IMR-90 (cell line): ENCODE measurements around the gene EMID1. TPM values are rescaled to one million over a fixed set of nuclear protein-coding genes. Genes with fewer than 3 reads are reported as not detected.

Experiments used
- ATAC-seq: fragments of 200-7000 bp; cut with Tn5 transposase; 2 replicates; pipeline ENCODE4 v1.9.1; 2020; ENCODE audit warnings: low read depth, mild to moderate bottlenecking, moderate library complexity
- BruUV-seq: library from RNA; stranded (reverse); fragments of 400-500 nt; replicated peaks from 2 replicates; lab custom pipeline; 2021; lab: Mats Ljungman, UMichigan
- CTCF ChIA-PET: fragments of 300-600 bp; formaldehyde crosslinking; extraction: SDS; loops from one replicate; lab custom pipeline; 2021; ENCODE audit warnings: antibody characterized with exemption; lab: Yijun Ruan, JAX
- POLR2A ChIA-PET: fragments of 300-600 bp; sonication (Branson Sonifier 250); formaldehyde crosslinking; loops from one replicate; lab custom pipeline; 2022; ENCODE audit warnings: antibody characterized with exemption; ENCODE audit not compliant: unreplicated experiment; lab: Charles Lee
- DNase-seq: peaks from one replicate; pipeline ENCODE4 v3.0.0; 2013
- H2AFZ ChIP-seq: replicated peaks from 2 replicates; pipeline ENCODE3; 2013; ENCODE audit warnings: low read length, mild to moderate bottlenecking; ENCODE audit not compliant: poor library complexity
- H2AK5ac ChIP-seq: 2 replicates; pipeline ENCODE4 v1.6.1; 2013; ENCODE audit warnings: low read depth, low read length, inconsistent platforms
- H2AK9ac ChIP-seq: replicated peaks from 2 replicates; pipeline ENCODE3; 2013; ENCODE audit warnings: mild to moderate bottlenecking, low read depth, low read length, moderate library complexity; ENCODE audit not compliant: poor library complexity
- H2BK120ac ChIP-seq: 2 replicates; pipeline ENCODE4 v1.6.1; 2013; ENCODE audit warnings: low read depth, low read length, inconsistent platforms
- H2BK15ac ChIP-seq: 3 replicates; pipeline ENCODE4 v1.6.1; 2013; ENCODE audit warnings: low read depth, low read length, inconsistent platforms
- H2BK20ac ChIP-seq: 2 replicates; pipeline ENCODE4 v1.6.1; 2013; ENCODE audit warnings: low read depth, mild to moderate bottlenecking, inconsistent platforms, low read length, moderate library complexity
- H2BK5ac ChIP-seq: 2 replicates; pipeline ENCODE4 v1.6.1; 2013; ENCODE audit warnings: mild to moderate bottlenecking, low read depth, low read length, inconsistent platforms; ENCODE audit not compliant: poor library complexity, severe bottlenecking
- H3K14ac ChIP-seq: replicated peaks from 2 replicates; pipeline ENCODE4 v1.6.1; 2013; ENCODE audit warnings: low read depth, low read length, inconsistent platforms
- H3K18ac ChIP-seq: 2 replicates; pipeline ENCODE4 v1.6.1; 2013; ENCODE audit warnings: low read depth, low read length, control low read depth
- H3K23ac ChIP-seq: 2 replicates; pipeline ENCODE4 v1.6.1; 2013; ENCODE audit warnings: low read depth, low read length, inconsistent platforms
- H3K27ac ChIP-seq: 2 replicates; pipeline ENCODE4 v1.5.1; 2013; ENCODE audit warnings: mild to moderate bottlenecking, control low read depth, low read length; ENCODE audit not compliant: insufficient read depth
- H3K27me3 ChIP-seq: 2 replicates; pipeline ENCODE4 v1.6.1; 2013; ENCODE audit warnings: low read length; ENCODE audit not compliant: control insufficient read depth, insufficient read depth
- H3K36me3 ChIP-seq: 2 replicates; pipeline ENCODE4 v1.6.1; 2013; ENCODE audit warnings: low read length, mixed read lengths; ENCODE audit not compliant: control insufficient read depth, insufficient read depth
- H3K4ac ChIP-seq: 2 replicates; pipeline ENCODE4 v1.6.1; 2013; ENCODE audit warnings: low read depth, low read length, inconsistent platforms
- H3K4me1 ChIP-seq: 2 replicates; pipeline ENCODE4 v1.6.1; 2013; ENCODE audit warnings: low read length, mixed read lengths; ENCODE audit not compliant: control insufficient read depth, insufficient read depth
- H3K4me2 ChIP-seq: 2 replicates; pipeline ENCODE4 v1.6.1; 2013; ENCODE audit warnings: low read depth, mild to moderate bottlenecking, control low read depth, low read length, moderate library complexity
- H3K4me3 ChIP-seq: 2 replicates; pipeline ENCODE4 v1.5.1; 2013; ENCODE audit warnings: low read depth, mild to moderate bottlenecking, control low read depth, low read length, moderate library complexity; ENCODE audit not compliant: insufficient read depth
- H3K56ac ChIP-seq: 2 replicates; pipeline ENCODE4 v1.6.1; 2013; ENCODE audit warnings: low read length, inconsistent platforms; ENCODE audit not compliant: insufficient read depth; ENCODE audit errors: extremely low read depth
- H3K79me1 ChIP-seq, 2 experiments: 2 replicates each; pipeline ENCODE4 v1.6.1; 2013; ENCODE audit warnings: low read length in 2 of 2, inconsistent platforms in 1 of 2, low read depth in 1 of 2
- H3K9ac ChIP-seq: 2 replicates; pipeline ENCODE4 v1.6.1; 2013; ENCODE audit warnings: low read depth, low read length, control low read depth
- H3K9me1 ChIP-seq: 2 replicates; pipeline ENCODE4 v1.6.1; 2013; ENCODE audit warnings: low read length, inconsistent platforms; ENCODE audit not compliant: insufficient read depth
- H3K9me3 ChIP-seq: 2 replicates; pipeline ENCODE4 v1.6.1; 2013; ENCODE audit warnings: low read length; ENCODE audit not compliant: control insufficient read depth, insufficient read depth
- H4K20me1 ChIP-seq: 2 replicates; pipeline ENCODE4 v1.6.1; 2013; ENCODE audit warnings: low read length, inconsistent platforms; ENCODE audit not compliant: insufficient read depth
- H4K5ac ChIP-seq: 2 replicates; pipeline ENCODE4 v1.6.1; 2013; ENCODE audit warnings: mild to moderate bottlenecking, low read depth, low read length, control low read depth
- H4K8ac ChIP-seq, 2 experiments: 2 replicates each; pipeline ENCODE4 v1.6.1; 2013; ENCODE audit warnings: low read depth in 2 of 2, low read length in 2 of 2, control low read depth in 1 of 2, inconsistent platforms in 1 of 2
- H4K91ac ChIP-seq: 2 replicates; pipeline ENCODE4 v1.6.1; 2013; ENCODE audit warnings: low read depth, low read length, inconsistent platforms; ENCODE audit not compliant: insufficient read depth
- CHD1 ChIP-seq: IDR thresholded peaks from 2 replicates; pipeline ENCODE4 v1.6.1; 2012; ENCODE audit warnings: low read depth, low read length, improper control_type of control experiment
- ELK1 ChIP-seq: fragments of 150-350 bp; IDR thresholded peaks from 2 replicates; pipeline ENCODE4 v1.6.1; 2016; ENCODE audit warnings: low read depth, mild to moderate bottlenecking, low read length, moderate library complexity, borderline replicate concordance
- RAD21 ChIP-seq: IDR thresholded peaks from 2 replicates; pipeline ENCODE4 v1.6.1; 2012; ENCODE audit warnings: low read length, improper control_type of control experiment
- WGBS, 2 experiments: methylation state at CpG; one replicate each; pipeline versions ENCODE4 v1.1.5 to v1.1.7; 2013; ENCODE audit warnings: missing lambda C conversion rate in 2 of 2; ENCODE audit not compliant: insufficient read length in 1 of 2; ENCODE audit errors: extremely low coverage in 2 of 2; 5-methylcytosine and 5-hydroxymethylcytosine counted together
- dilution Hi-C: fragments of 300-500 bp; cut with HindIII; formaldehyde crosslinking; loops from one replicate; pipeline ENCODE4 v1.14.3; 2018; ENCODE audit warnings: low sequenced_read_pairs; ENCODE audit not compliant: unreplicated experiment
- in situ Hi-C: fragments of 300-500 bp; cut with MboI; formaldehyde crosslinking; loops from 3 replicates; pipeline ENCODE4 v1.14.3; 2019; ENCODE audit warnings: low sequenced_read_pairs, inconsistent platforms, mixed read lengths
- intact Hi-C: fragments of 100-400 bp; cut with micrococcal nuclease; formaldehyde crosslinking; loops from 2 replicates; pipeline ENCODE4 v1.10.0; 2022
- polyA plus RNA-seq, 3 experiments: library from polyadenylated mRNA; depleted of rRNA; stranded (reverse); fragments of >200 nt; gene quantifications; 2 replicates each; pipeline ENCODE4 v1.2.3, GENCODE V29; 2012; ENCODE audit warnings: low replicate concordance in 1 of 3
- total RNA-seq: library from RNA; depleted of rRNA; stranded (reverse); fragments of >200 nt; gene quantifications from 2 replicates; pipeline ENCODE4 v1.2.3, GENCODE V29; 2012
- TF ChIP-seq, protein P1 (sequence below): conservative IDR thresholded peaks from 2 replicates; pipeline ENCODE4 v1.5.1; 2012; ENCODE audit warnings: mild to moderate bottlenecking, low read depth, low read length, improper control_type of control experiment

EMID1 gene
- total and polyA plus RNA-seq, 2 of the 4 experiments (the other 2 are of a cell fraction): 0.54 to 1.3 TPM

DNA sequence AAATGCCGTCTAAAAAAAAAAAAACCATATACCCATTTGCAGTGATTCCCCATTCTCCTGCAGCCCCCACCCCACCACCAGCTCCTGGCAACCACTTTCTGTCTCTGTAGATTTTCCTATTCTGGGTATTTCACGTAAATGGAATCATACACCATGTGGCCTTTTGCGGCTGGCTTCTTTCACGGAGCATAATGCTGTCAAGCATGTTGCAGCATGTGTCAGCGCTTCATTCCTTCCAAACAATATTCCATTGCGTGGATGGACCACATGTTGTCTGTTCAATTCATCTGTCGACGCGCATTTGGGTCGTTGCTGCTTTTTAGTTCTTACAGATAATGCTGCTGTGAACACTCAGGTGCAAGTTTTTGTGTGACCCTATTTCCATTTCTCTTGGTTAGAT is 14.8 kb upstream of the EMID1 start:
- dilution Hi-C loops (no loop called here), intact Hi-C loops (no loop called here), in situ Hi-C loops (no loop called here)
- no TSS peak for BruUV-seq
- Histone ChIP-seq H3K36me3 (no peaks in the 10 kb centered on the region), H3K9me1 (no peaks in the 10 kb centered on the region), H4K91ac (no peak overlapping the region), H2AK9ac (no peak overlapping the region), H3K14ac (no peak overlapping the region), H3K56ac (no peak overlapping the region), H2BK15ac (no peak overlapping the region), H3K4ac (no peak overlapping the region), H2BK5ac (no peak overlapping the region), H3K9ac (no peak overlapping the region), H3K9me3 (no peaks in the 10 kb centered on the region), H4K8ac (no peak overlapping the region), H2BK120ac (no peak overlapping the region), H2AK5ac (no peak overlapping the region), H3K4me3 (no peak overlapping the region), H4K5ac (no peak overlapping the region), H2BK20ac (no peak overlapping the region), H3K23ac (no peak overlapping the region), H3K27me3 (peaks cover 9% of the 10 kb centered on the region; the same call in 1 of the 2 replicates), H4K20me1 (no peaks in the 10 kb centered on the region), H3K4me1 (no peaks in the 10 kb centered on the region), H2AFZ (no peak overlapping the region), H3K27ac (no peak overlapping the region), H3K18ac (no peak overlapping the region), H3K79me1 (no peaks in the 10 kb centered on the region), H3K4me2 (no peak overlapping the region)
- ChIA-PET CTCF (no interaction called here), POLR2A (no interaction called here)
- 93% methylated on average over 3 of the region's 10 CpGs; no CpG with 5 or more reads in 1 of the 2 experiments for WGBS, 2 experiments
- ATAC-seq: no peak
- no peak for TF ChIP-seq RAD21
- no peak for TF ChIP-seq CHD1
- TF ChIP-seq, protein P1, sequence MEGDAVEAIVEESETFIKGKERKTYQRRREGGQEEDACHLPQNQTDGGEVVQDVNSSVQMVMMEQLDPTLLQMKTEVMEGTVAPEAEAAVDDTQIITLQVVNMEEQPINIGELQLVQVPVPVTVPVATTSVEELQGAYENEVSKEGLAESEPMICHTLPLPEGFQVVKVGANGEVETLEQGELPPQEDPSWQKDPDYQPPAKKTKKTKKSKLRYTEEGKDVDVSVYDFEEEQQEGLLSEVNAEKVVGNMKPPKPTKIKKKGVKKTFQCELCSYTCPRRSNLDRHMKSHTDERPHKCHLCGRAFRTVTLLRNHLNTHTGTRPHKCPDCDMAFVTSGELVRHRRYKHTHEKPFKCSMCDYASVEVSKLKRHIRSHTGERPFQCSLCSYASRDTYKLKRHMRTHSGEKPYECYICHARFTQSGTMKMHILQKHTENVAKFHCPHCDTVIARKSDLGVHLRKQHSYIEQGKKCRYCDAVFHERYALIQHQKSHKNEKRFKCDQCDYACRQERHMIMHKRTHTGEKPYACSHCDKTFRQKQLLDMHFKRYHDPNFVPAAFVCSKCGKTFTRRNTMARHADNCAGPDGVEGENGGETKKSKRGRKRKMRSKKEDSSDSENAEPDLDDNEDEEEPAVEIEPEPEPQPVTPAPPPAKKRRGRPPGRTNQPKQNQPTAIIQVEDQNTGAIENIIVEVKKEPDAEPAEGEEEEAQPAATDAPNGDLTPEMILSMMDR: no peak
- no peak for TF ChIP-seq ELK1
- no peak for DNase-seq
